Tibial artery (tissue), 4 donors: ENCODE data around the gene ZMIZ1.

ENCODE experiments used
- DNase-seq, 2 donors: peaks; one replicate each; pipeline ENCODE4 v3.0.0-alpha.2; 2019
- H3K27ac ChIP-seq, 2 donors: fragments of 200-600 bp; sonication (generic) in 1 of 2; 1 replicate in 1 of 2; 2 replicates in 1 of 2; pipeline ENCODE4 v1.5.1; 2018 to 2019; ENCODE audit warnings: mild to moderate bottlenecking in 1 of 2
- H3K27me3 ChIP-seq, 2 donors: fragments of 200-600 bp; sonication (generic) in 1 of 2; one replicate each; pipeline versions ENCODE4 v1.5.1 to v1.6.0; 2016 to 2019
- H3K36me3 ChIP-seq, 3 donors: fragments of 200-600 bp; sonication (generic) in 2 of 3; one replicate each; pipeline ENCODE4 v1.5.1; 2016 to 2019; ENCODE audit warnings: mild to moderate bottlenecking in 2 of 3
- H3K4me1 ChIP-seq, 4 donors: fragments of 200-600 bp; sonication (generic) in 2 of 4; 1 replicate in 3 of 4; 2 replicates in 1 of 4; pipeline ENCODE4 v1.5.1; 2016 to 2019
- H3K4me3 ChIP-seq, 2 donors: fragments of 200-600 bp; sonication (generic) in 1 of 2; 1 replicate in 1 of 2; 2 replicates in 1 of 2; pipeline ENCODE4 v1.5.1; 2018 to 2019; ENCODE audit warnings: mild to moderate bottlenecking in 2 of 2
- H3K9me3 ChIP-seq, 3 donors: fragments of 200-600 bp; sonication (generic) in 1 of 3; one replicate each; pipeline ENCODE4 v1.5.1; 2016 to 2019
- intact Hi-C: fragments of 100-400 bp; cut with DNase I; formaldehyde crosslinking; loops from one replicate; pipeline ENCODE4 v1.15.0; 2023; ENCODE audit warnings: low total_unique reads
- TF ChIP-seq, protein P1 (sequence below), 2 experiments: fragments of 200-600 bp in 1 of 2; fragments of 450-650 bp in 1 of 2; IDR thresholded peaks; one replicate each; pipeline ENCODE4 v1.5.1; 2017 to 2019; ENCODE audit warnings: antibody characterized with exemption in 2 of 2, mild to moderate bottlenecking in 1 of 2, moderate library complexity in 1 of 2

The ZMIZ1 gene

DNA sequence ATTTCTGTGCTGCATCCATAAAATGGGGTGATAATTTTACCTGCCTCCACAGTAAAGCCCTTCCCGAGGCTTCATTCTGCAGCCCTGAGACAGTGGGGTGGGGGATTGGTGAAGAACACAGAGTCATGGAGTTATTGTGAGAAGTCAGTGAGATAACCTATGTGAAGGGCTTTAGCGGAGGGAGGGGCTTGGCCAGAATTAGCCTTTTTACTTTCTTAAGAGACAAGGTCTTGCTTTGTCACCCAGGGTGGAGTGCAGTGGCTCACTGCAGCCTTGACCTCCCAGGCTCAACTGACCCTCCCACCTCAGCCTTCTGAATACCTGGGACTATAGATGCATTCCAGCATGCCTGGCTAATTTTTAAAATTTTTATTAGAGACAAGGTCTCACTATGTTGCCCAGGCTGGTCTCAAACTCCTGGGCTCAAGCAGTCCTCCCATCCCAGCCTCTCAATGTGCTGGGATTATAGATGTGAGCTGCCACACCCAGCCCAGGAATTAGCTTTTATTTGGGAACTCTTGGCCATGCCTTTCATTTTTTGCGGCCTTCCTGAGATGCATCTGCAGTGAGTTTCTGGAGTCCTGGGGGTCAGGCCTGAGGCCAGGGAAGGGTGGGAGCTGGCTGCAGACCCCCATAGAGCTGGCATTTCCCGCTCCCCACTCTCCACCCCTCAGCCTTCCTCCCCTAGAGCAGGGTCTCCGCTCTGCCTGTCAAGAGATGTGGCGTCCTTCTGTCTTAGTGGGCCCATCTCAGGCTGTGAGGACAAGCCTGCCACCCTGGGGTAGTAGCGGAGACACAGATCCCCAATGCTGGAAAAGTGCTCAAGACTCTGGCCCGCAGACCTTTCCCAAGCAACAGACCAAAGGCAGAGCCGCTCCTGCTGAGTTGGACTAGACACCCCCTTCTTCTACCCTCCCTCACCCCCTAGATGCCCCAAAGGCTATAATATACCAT is 77.0 kb downstream of the ZMIZ1 start:
- intact Hi-C loops = no loop called here

DNA sequence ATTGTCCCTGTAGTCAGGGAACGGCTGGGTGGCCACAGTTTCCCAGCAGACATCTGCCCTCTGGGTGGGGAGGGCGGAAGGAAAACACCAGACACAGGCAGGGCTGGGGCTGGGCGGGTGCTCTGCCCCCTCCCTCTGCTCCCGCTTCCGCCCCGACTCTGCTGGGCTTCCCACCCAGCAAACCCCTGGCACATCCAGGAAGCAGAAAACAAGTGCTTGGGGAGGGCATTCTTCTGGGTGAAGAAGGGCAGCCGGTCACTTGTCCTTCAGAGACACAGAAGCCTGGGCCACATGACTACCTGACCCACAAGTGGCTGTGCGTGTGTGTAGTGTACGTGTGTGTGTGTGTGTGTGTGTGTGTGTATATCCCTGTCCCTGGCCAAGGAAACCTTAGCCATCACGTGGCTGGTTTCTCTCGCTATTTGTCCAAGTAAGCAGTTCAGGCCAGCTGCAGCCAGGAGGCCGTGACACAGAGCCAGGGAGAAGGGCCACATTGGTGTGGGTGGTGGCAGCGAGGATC is 77.9 kb downstream of the ZMIZ1 start:
- DNase-seq = peak; percentile 89 to 91
- no peak overlapping the region for H3K4me3 ChIP-seq
- no peaks in the 10 kb centered on the region for H3K9me3 ChIP-seq
- peaks cover 0 to 20% (median 16%) of the 10 kb centered on the region in 3 donors for H3K36me3 ChIP-seq
- intact Hi-C loops = no loop called here
- H3K27me3 ChIP-seq = no peaks in the 10 kb centered on the region
- TF ChIP-seq, protein P1, sequence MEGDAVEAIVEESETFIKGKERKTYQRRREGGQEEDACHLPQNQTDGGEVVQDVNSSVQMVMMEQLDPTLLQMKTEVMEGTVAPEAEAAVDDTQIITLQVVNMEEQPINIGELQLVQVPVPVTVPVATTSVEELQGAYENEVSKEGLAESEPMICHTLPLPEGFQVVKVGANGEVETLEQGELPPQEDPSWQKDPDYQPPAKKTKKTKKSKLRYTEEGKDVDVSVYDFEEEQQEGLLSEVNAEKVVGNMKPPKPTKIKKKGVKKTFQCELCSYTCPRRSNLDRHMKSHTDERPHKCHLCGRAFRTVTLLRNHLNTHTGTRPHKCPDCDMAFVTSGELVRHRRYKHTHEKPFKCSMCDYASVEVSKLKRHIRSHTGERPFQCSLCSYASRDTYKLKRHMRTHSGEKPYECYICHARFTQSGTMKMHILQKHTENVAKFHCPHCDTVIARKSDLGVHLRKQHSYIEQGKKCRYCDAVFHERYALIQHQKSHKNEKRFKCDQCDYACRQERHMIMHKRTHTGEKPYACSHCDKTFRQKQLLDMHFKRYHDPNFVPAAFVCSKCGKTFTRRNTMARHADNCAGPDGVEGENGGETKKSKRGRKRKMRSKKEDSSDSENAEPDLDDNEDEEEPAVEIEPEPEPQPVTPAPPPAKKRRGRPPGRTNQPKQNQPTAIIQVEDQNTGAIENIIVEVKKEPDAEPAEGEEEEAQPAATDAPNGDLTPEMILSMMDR (IDR thresholded peaks at IDR 0.05) = peak in 1 of 2 experiments; percentile 37
- peak overlapping the region; percentile 79 to 80 for H3K27ac ChIP-seq
- H3K4me1 ChIP-seq = peaks cover 8 to 84% (median 64%) of the 10 kb centered on the region in 4 donors

More for the DNA sequence above, 77.0 kb downstream of the ZMIZ1 start:
- peak overlapping the region; percentile 79 to 80 for H3K27ac ChIP-seq
- H3K27me3 ChIP-seq = no peaks in the 10 kb centered on the region
- no peak for DNase-seq
- H3K4me1 ChIP-seq = peaks cover 8 to 76% (median 58%) of the 10 kb centered on the region in 4 donors
- TF ChIP-seq, protein P1 (IDR thresholded peaks at IDR 0.05) = no peak
- H3K4me3 ChIP-seq = no peak overlapping the region
- no peaks in the 10 kb centered on the region for H3K9me3 ChIP-seq
- H3K36me3 ChIP-seq = peaks cover 3 to 25% (median 18%) of the 10 kb centered on the region in 3 donors

DNA sequence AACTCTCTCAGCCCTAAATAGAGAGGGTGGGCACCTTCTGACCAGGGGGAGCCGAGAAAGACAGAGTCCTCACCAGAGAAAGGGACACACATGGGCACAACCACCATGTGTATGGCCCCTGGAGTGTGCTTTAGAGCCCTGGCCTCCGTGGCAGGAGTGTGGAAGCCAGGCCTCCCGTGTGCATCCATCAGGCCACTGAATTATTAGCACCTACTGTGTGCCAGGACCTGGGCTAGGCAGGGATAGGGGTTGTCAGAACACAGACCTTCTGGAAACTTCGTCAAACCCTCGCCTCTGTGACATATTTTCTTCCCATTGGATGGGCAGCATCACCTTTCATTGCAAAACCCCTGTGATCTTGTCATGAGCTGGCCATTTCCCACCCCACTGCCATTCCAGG is 78.5 kb downstream of the ZMIZ1 start:
- intact Hi-C loops = no loop called here
- H3K36me3 ChIP-seq = peaks cover 0 to 19% (median 13%) of the 10 kb centered on the region in 3 donors

DNA sequence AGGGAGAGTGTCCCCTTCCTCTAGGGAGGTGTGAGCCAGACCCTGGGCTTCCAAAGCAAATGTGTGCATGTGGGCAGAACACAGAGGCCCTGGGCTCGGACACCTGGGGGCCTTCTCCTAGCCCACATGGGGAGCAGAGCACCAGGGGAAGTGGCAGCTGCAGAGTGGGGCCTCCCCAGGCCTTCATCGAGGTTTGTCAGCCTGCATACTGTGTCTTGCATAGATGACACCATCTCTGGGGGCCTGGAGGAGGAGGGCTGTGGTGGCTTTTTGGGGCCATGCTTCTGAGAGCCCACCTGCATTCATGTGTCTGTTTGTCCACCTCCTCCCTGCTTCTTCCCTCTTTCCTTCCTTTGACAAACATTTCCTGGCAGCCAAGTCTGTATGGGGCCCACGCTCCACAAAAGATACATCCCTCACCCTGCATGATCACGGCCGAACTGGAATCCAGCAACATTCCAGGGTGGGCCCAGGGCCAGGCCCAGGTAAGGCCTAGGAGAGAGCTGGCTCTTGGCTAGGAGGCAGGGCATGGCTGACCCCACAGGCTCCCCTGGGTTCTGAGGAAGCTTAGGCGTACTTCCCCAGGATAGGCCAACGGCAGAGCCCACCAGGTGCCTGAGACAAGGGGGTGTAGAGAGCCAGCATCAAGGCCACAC is 79.2 kb downstream of the ZMIZ1 start:
- Histone ChIP-seq H3K9me3 (no peaks in the 10 kb centered on the region), H3K36me3 (peaks cover 0 to 13% (median 7%) of the 10 kb centered on the region in 3 donors), H3K4me1 (peaks cover 8 to 91% (median 75%) of the 10 kb centered on the region in 4 donors), H3K27ac (peak overlapping the region; percentile 79 to 80), H3K27me3 (no peaks in the 10 kb centered on the region), H3K4me3 (no peak overlapping the region)
- TF ChIP-seq, protein P1 (IDR thresholded peaks at IDR 0.05) = no peak
- no peak for DNase-seq
- intact Hi-C loops = no loop called here

More for the DNA sequence above, 78.5 kb downstream of the ZMIZ1 start:
- no peak for DNase-seq
- H3K4me3 ChIP-seq = no peak overlapping the region
- H3K4me1 ChIP-seq = peaks cover 8 to 85% (median 69%) of the 10 kb centered on the region in 4 donors
- TF ChIP-seq, protein P1 (IDR thresholded peaks at IDR 0.05) = no peak
- no peaks in the 10 kb centered on the region for H3K27me3 ChIP-seq
- peak overlapping the region; percentile 79 to 80 for H3K27ac ChIP-seq
- H3K9me3 ChIP-seq = no peaks in the 10 kb centered on the region

DNA sequence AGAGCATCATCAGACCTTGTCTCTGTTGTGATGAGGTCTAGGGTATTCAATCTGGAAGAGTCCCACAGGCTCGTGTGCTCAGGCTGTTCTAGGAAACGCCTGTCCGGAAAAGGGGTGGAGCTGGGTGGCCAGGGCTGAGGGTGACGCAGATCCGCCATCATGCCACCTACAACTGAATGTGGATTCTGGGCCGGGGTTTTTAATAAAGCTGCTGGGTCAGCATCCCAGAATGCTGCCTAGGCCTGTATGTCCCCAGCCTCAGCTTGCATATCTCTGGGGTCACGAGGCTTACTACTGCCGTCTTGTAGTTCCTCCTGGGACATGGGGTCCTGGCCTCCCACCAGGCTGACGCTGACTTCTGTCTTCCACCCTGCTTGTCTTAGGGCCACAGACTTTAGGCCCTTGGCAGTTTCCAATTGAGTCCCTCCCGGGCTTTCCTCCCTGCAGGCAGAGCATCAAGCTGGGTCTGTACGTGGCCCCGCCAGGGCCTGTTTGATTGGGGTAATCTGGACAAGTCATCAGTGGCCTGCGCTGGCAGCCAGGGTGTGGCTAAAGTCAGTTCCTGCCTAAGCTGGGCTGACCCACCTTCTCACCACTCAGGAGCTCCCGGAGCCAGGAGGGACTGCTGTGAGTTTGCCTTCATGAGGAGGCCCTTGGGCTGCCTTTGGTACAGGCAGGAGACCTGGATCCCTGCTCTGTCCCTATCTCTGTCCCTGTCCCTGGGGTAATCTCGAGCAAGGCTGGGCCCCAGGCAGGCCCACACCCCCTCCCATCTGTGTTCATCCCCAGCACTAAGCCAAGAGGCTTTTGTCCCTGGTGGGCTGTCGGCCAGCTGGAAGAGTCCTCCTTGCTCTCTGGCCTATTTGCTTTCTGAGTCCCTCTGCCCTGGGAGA is 79.9 kb downstream of the ZMIZ1 start:
- intact Hi-C loops = no loop called here
- Histone ChIP-seq H3K4me1 (peaks cover 8 to 92% (median 83%) of the 10 kb centered on the region in 4 donors), H3K36me3 (peaks cover 0 to 7% (median 0%) of the 10 kb centered on the region in 3 donors), H3K9me3 (no peaks in the 10 kb centered on the region), H3K4me3 (no peak overlapping the region), H3K27ac (peak overlapping the region; percentile 79 to 80), H3K27me3 (no peaks in the 10 kb centered on the region)
- peak; percentile 80 to 81 for DNase-seq
- TF ChIP-seq, protein P1 (IDR thresholded peaks at IDR 0.05) = no peak
